H1 (cell line): ENCODE results near the gene ITSN1. TPM values are rescaled to one million over a fixed set of nuclear protein-coding genes. Genes with fewer than 3 reads are reported as not detected.

Experiments used
- CTCF ChIA-PET: fragments of 300-600 bp; sonication (Branson Sonifier 250); formaldehyde crosslinking; loops from one replicate; lab custom pipeline; 2021; ENCODE audit not compliant: partially characterized antibody; lab: Charles Lee
- POLR2A ChIA-PET: fragments of 300-600 bp; sonication (Branson Sonifier 250); formaldehyde crosslinking; loops from one replicate; lab custom pipeline; 2021; ENCODE audit warnings: inconsistent platforms; ENCODE audit not compliant: partially characterized antibody; lab: Charles Lee
- DNase-seq, 2 experiments: peaks; one replicate each; pipeline versions ENCODE4 v3.0.0 to v3.0.0-alpha.2; 2010 to 2022; ENCODE audit warnings: low spot score in 2 of 2, low read depth in 1 of 2, mixed read lengths in 1 of 2
- FAIRE-seq: peaks from 2 replicates; lab custom pipeline; 2011; peaks lifted over from hg19 to GRCh38; lab: Jason Lieb, UNC
- H2AFZ ChIP-seq: 2 replicates; pipeline ENCODE4 v1.8.1; 2012; ENCODE audit warnings: low read length, inconsistent platforms
- H2AK5ac ChIP-seq: 2 replicates; pipeline ENCODE4 v1.6.1; 2013; ENCODE audit warnings: low read depth, low read length
- H2BK120ac ChIP-seq: replicated peaks from 2 replicates; pipeline ENCODE3; 2013; ENCODE audit warnings: low read depth, low read length, inconsistent platforms
- H2BK12ac ChIP-seq: 2 replicates; pipeline ENCODE4 v1.6.1; 2013; ENCODE audit warnings: low read depth, low read length
- H2BK15ac ChIP-seq: 2 replicates; pipeline ENCODE4 v1.6.1; 2013; ENCODE audit warnings: low read length
- H2BK20ac ChIP-seq: 2 replicates; pipeline ENCODE4 v1.6.1; 2013; ENCODE audit warnings: low read length
- H2BK5ac ChIP-seq: 2 replicates; pipeline ENCODE4 v1.6.1; 2013; ENCODE audit warnings: low read depth, low read length
- H3K14ac ChIP-seq: 2 replicates; pipeline ENCODE4 v1.6.1; 2013; ENCODE audit warnings: inconsistent platforms; ENCODE audit not compliant: insufficient read length
- H3K18ac ChIP-seq: 2 replicates; pipeline ENCODE4 v1.6.1; 2013; ENCODE audit warnings: low read length; ENCODE audit errors: extremely low read depth
- H3K23ac ChIP-seq: 2 replicates; pipeline ENCODE4 v1.6.1; 2013; ENCODE audit warnings: inconsistent platforms; ENCODE audit not compliant: insufficient read length
- H3K23me2 ChIP-seq: 2 replicates; pipeline ENCODE4 v1.6.1; 2013; ENCODE audit warnings: low read depth, low read length
- H3K27ac ChIP-seq: 2 replicates; pipeline ENCODE4 v1.6.1; 2011; ENCODE audit warnings: low read depth, low read length, inconsistent platforms
- H3K27me3 ChIP-seq, 4 experiments: replicated peaks in 1 of 4; 1 replicate in 1 of 4; 2 replicates in 3 of 4; pipeline versions ENCODE4 v1.6.1 to v1.8.1; 2011 to 2013; ENCODE audit warnings: low read length in 3 of 4, mild to moderate bottlenecking in 3 of 4, inconsistent platforms in 2 of 4, mixed read lengths in 2 of 4, moderate library complexity in 1 of 4; ENCODE audit not compliant: control insufficient read depth in 3 of 4, insufficient read depth in 3 of 4; ENCODE audit errors: extremely low read depth in 1 of 4
- H3K36me3 ChIP-seq, 4 experiments: 2 replicates each; pipeline versions ENCODE4 v1.6.1 to v1.8.1; 2011 to 2013; ENCODE audit warnings: mild to moderate bottlenecking in 4 of 4, low read length in 3 of 4, moderate library complexity in 2 of 4, control low read depth in 1 of 4, inconsistent platforms in 1 of 4; ENCODE audit not compliant: insufficient read depth in 4 of 4, control insufficient read depth in 2 of 4
- H3K4ac ChIP-seq: replicated peaks from 2 replicates; pipeline ENCODE3; 2013; ENCODE audit warnings: low read length, low read depth, mixed read lengths, inconsistent platforms; ENCODE audit not compliant: insufficient read length
- H3K4me1 ChIP-seq, 4 experiments: replicated peaks in 1 of 4; 1 replicate in 1 of 4; 2 replicates in 3 of 4; pipeline versions ENCODE4 v1.6.1 to v1.8.1; 2011 to 2013; ENCODE audit warnings: low read length in 3 of 4, inconsistent platforms in 2 of 4, mixed read lengths in 1 of 4; ENCODE audit not compliant: insufficient read depth in 4 of 4, control insufficient read depth in 3 of 4
- H3K4me2 ChIP-seq, 2 experiments: 2 replicates each; pipeline versions ENCODE4 v1.6.1 to v1.8.1; 2011 to 2013; ENCODE audit warnings: low read depth in 2 of 2, low read length in 2 of 2, control low read depth in 1 of 2, inconsistent platforms in 1 of 2, mild to moderate bottlenecking in 1 of 2; ENCODE audit not compliant: insufficient read depth in 1 of 2
- H3K4me3 ChIP-seq, 4 experiments: fragments of 200-600, 300-600 bp in 1 of 4; sonication (generic), shearing (Covaris generic), sonication (Bioruptor Twin) in 1 of 4; 2 replicates each; pipeline versions ENCODE4 v1.5.1 to v1.8.1; 2011 to 2016; ENCODE audit warnings: low read length in 4 of 4, low read depth in 3 of 4, control low read depth in 2 of 4, inconsistent platforms in 2 of 4, mild to moderate bottlenecking in 2 of 4, mixed read lengths in 1 of 4, moderate library complexity in 1 of 4; ENCODE audit not compliant: insufficient read depth in 2 of 4; ENCODE audit errors: extremely low read depth in 1 of 4
- H3K56ac ChIP-seq: replicated peaks from 2 replicates; pipeline ENCODE3; 2013; ENCODE audit warnings: low read depth, mild to moderate bottlenecking, mixed read lengths, low read length, inconsistent platforms; ENCODE audit not compliant: insufficient read length
- H3K79me1 ChIP-seq: 2 replicates; pipeline ENCODE4 v1.6.1; 2013; ENCODE audit warnings: low read depth, low read length, control low read depth
- H3K79me2 ChIP-seq, 2 experiments: 2 replicates each; pipeline versions ENCODE4 v1.6.1 to v1.8.1; 2012 to 2013; ENCODE audit warnings: low read length in 2 of 2, mild to moderate bottlenecking in 2 of 2, inconsistent platforms in 1 of 2; ENCODE audit not compliant: insufficient read depth in 2 of 2, control insufficient read depth in 1 of 2
- H3K9ac ChIP-seq, 4 experiments: replicated peaks in 1 of 4; 1 replicate in 1 of 4; 2 replicates in 3 of 4; pipeline versions ENCODE4 v1.6.1 to v1.8.1; 2011 to 2013; ENCODE audit warnings: low read depth in 3 of 4, low read length in 3 of 4, control low read depth in 2 of 4, mild to moderate bottlenecking in 2 of 4, moderate library complexity in 2 of 4, inconsistent platforms in 1 of 4; ENCODE audit errors: extremely low read depth in 1 of 4
- H3K9me3 ChIP-seq, 2 experiments: 2 replicates each; pipeline versions ENCODE4 v1.6.1 to v1.8.1; 2012 to 2013; ENCODE audit warnings: mild to moderate bottlenecking in 2 of 2, moderate library complexity in 2 of 2, control low read depth in 1 of 2, inconsistent platforms in 1 of 2, low read depth in 1 of 2, low read length in 1 of 2, mixed read lengths in 1 of 2; ENCODE audit not compliant: insufficient read depth in 2 of 2
- H4K20me1 ChIP-seq, 2 experiments: replicated peaks in 1 of 2; 2 replicates each; pipeline versions ENCODE3 to v1.8.1; 2011 to 2013; ENCODE audit warnings: inconsistent platforms in 2 of 2, low read length in 2 of 2, mild to moderate bottlenecking in 1 of 2; ENCODE audit not compliant: insufficient read depth in 2 of 2, control insufficient read depth in 1 of 2
- H4K5ac ChIP-seq: 2 replicates; pipeline ENCODE4 v1.6.1; 2013; ENCODE audit warnings: low read length, low read depth, mixed read lengths, inconsistent platforms; ENCODE audit not compliant: insufficient read length
- H4K8ac ChIP-seq: 2 replicates; pipeline ENCODE4 v1.8.0; 2013; ENCODE audit warnings: mild to moderate bottlenecking, moderate library complexity, low read length, inconsistent platforms; ENCODE audit not compliant: insufficient read depth; ENCODE audit errors: extremely low read depth
- H4K91ac ChIP-seq: replicated peaks from 2 replicates; pipeline ENCODE3; 2013; ENCODE audit warnings: low read length, mixed read lengths, inconsistent platforms; ENCODE audit not compliant: insufficient read length
- ASH2L ChIP-seq: fragments of 200-600, 300-600 bp; sonication (generic); IDR thresholded peaks from one replicate; pipeline ENCODE4 v1.7.1; 2017; ENCODE audit warnings: low read length
- BCL11A ChIP-seq, 2 experiments: IDR thresholded peaks; one replicate each; pipeline ENCODE4 v1.6.1; 2011; ENCODE audit warnings: low read depth in 2 of 2, low read length in 2 of 2, mild to moderate bottlenecking in 2 of 2
- CTCF ChIP-seq, 3 experiments: IDR thresholded peaks; 1 replicate in 2 of 3; 2 replicates in 1 of 3; pipeline versions ENCODE4 v1.5.1 to v1.6.1; 2011; ENCODE audit warnings: low read length in 3 of 3, mild to moderate bottlenecking in 3 of 3, inconsistent platforms in 2 of 3, low read depth in 1 of 3, moderate library complexity in 1 of 3; ENCODE audit not compliant: insufficient read depth in 1 of 3; ENCODE audit errors: control extremely low read depth in 1 of 3
- NANOG ChIP-seq: IDR thresholded peaks from 2 replicates; pipeline ENCODE4 v1.6.1; 2011; ENCODE audit warnings: low read length, low read depth, mild to moderate bottlenecking, inconsistent platforms; ENCODE audit not compliant: insufficient read depth, poor library complexity, severe bottlenecking
- POLR2A ChIP-seq, 2 experiments: IDR thresholded peaks; 1 replicate in 1 of 2; 2 replicates in 1 of 2; pipeline ENCODE4 v1.6.1; 2011; ENCODE audit warnings: low read depth in 2 of 2, low read length in 2 of 2, mild to moderate bottlenecking in 2 of 2; ENCODE audit errors: control extremely low read depth in 1 of 2
- SAP30 ChIP-seq: fragments of 300-600 bp; sonication (generic); IDR thresholded peaks from 2 replicates; pipeline ENCODE4 v1.7.1; 2012; ENCODE audit warnings: low read length, moderate library complexity, mild to moderate bottlenecking, inconsistent platforms; ENCODE audit not compliant: insufficient read depth, insufficient replicate concordance
- SP1 ChIP-seq: IDR thresholded peaks from 2 replicates; pipeline ENCODE4 v1.6.1; 2011; ENCODE audit warnings: low read depth, low read length
- SP4 ChIP-seq: IDR thresholded peaks from 2 replicates; pipeline ENCODE4 v1.6.1; 2012; ENCODE audit warnings: low read length, inconsistent platforms
- SRF ChIP-seq: IDR thresholded peaks from 2 replicates; pipeline ENCODE4 v1.6.1; 2011; ENCODE audit warnings: mild to moderate bottlenecking, low read depth, low read length, moderate library complexity
- SUZ12 ChIP-seq: fragments of 200-600 bp; sonication (generic); IDR thresholded peaks from 2 replicates; pipeline ENCODE4 v1.6.1; 2012; ENCODE audit warnings: mild to moderate bottlenecking, inconsistent platforms, low read length, moderate library complexity, mixed read lengths
- TAF7 ChIP-seq: optimal IDR thresholded peaks from 2 replicates; pipeline ENCODE3; 2011; ENCODE audit warnings: low read depth, mild to moderate bottlenecking, inconsistent platforms, low read length, moderate library complexity, borderline replicate concordance
- TCF12 ChIP-seq: IDR thresholded peaks from 2 replicates; pipeline ENCODE4 v1.6.1; 2011; ENCODE audit warnings: low read depth, mild to moderate bottlenecking, low read length
- YY1 ChIP-seq: IDR thresholded peaks from 2 replicates; pipeline ENCODE4 v1.6.1; 2011; ENCODE audit warnings: low read depth, mild to moderate bottlenecking, low read length
- WGBS, 2 experiments: shearing (Covaris generic) in 1 of 2; methylation state at CpG; one replicate each; pipeline versions ENCODE4 v1.1.6 to v1.1.7; 2013 to 2015; ENCODE audit warnings: low lambda C conversion rate in 2 of 2, mixed read lengths in 2 of 2, inconsistent platforms in 1 of 2, low coverage in 1 of 2, missing lambda C conversion rate in 1 of 2; ENCODE audit not compliant: insufficient replicate concordance in 2 of 2, insufficient coverage in 1 of 2, insufficient read length in 1 of 2; ENCODE audit errors: extremely low coverage in 1 of 2, missing lambda C conversion rate in 1 of 2; 5-methylcytosine and 5-hydroxymethylcytosine counted together
- polyA plus RNA-seq, 7 experiments: library from polyadenylated mRNA; depleted of rRNA in 3 of 7; stranded (reverse) in 5 of 7; unstranded in 2 of 7; fragments of >200 nt in 5 of 7; fragments of 200-250 nt in 2 of 7; gene quantifications; 1 replicate in 5 of 7; 2 replicates in 1 of 7; 4 replicates in 1 of 7; pipeline versions ENCODE4 v1.2.1 to v1.2.3, GENCODE V29; 2011 to 2013; ENCODE audit warnings: missing spikeins in 2 of 7, mixed read lengths in 2 of 7
- total RNA-seq: library from RNA; stranded (reverse); fragmentation: NEBNext Ultra II Directional; extraction: Animal tissue kit (Norgen Biotek cat#: 25700); gene quantifications from 2 replicates; pipeline ENCODE4 v1.2.1, GENCODE V29; 2021

ITSN1 gene
- total and polyA plus RNA-seq, 2 of the 8 experiments (the other 6 are each of a cell fraction or from before 2014, with no cell fraction given), result 60.8 to 78.1 TPM

- Histone ChIP-seq H2AK5ac (no peak overlapping the region), H3K4ac (no peak overlapping the region), H4K8ac (no peak overlapping the region), H3K56ac (no peak overlapping the region), H2AFZ (no peak overlapping the region), H3K4me2 (no peak overlapping the region), H3K14ac (no peak overlapping the region), H3K36me3 (no peaks in the 10 kb centered on the region), H3K4me3 (no peak overlapping the region), H3K27me3 (no peaks in the 10 kb centered on the region), H4K91ac (no peak overlapping the region), H3K18ac (no peak overlapping the region), H2BK15ac (no peak overlapping the region), H2BK20ac (no peak overlapping the region), H3K79me1 (no peaks in the 10 kb centered on the region), H3K9me3 (no peaks in the 10 kb centered on the region), H3K9ac (no peak overlapping the region), H2BK12ac (no peak overlapping the region), H3K27ac (no peak overlapping the region), H2BK5ac (no peak overlapping the region), H2BK120ac (no peak overlapping the region), H3K79me2 (no peaks in the 10 kb centered on the region), H4K20me1 (no peaks in the 10 kb centered on the region), H3K4me1 (peaks cover 0 to 6% (median 4%) of the 10 kb centered on the region in 4 experiments; a peak in 2 of 7 replicates), H4K5ac (no peak overlapping the region), H3K23me2 (no peaks in the 10 kb centered on the region; the same call in 1 of the 2 replicates), H3K23ac (no peak overlapping the region)
- ChIA-PET CTCF (interaction anchor here (1.0 to 2.1 kb wide), 2 partner anchors 14 to 21 kb away, joined by 3 to 9 read pairs; no protein-coding TSS in a partner anchor), POLR2A (no interaction called here)
- DNase-seq, result no peak
- WGBS, 2 experiments, result 90% methylated on average over 13 of the region's 13 CpGs; no CpG with 5 or more reads in 1 of the 2 experiments
- FAIRE-seq, result no peak
- TF ChIP-seq SAP30 (no peak), ASH2L (no peak), SRF (no peak), CTCF (IDR thresholded peaks at IDR 0.05; ENCODE audit: control extremely low read depth in 1 of 3, insufficient read depth in 1 of 3, low read depth in 1 of 3, low read length in 3 of 3) (no peak), YY1 (no peak), NANOG (no peak), POLR2A (IDR thresholded peaks at IDR 0.05; ENCODE audit: control extremely low read depth in 1 of 2, low read depth in 2 of 2, low read length in 2 of 2) (no peak), TCF12 (no peak), TAF7 (no peak), SP1 (no peak), SUZ12 (no peak), SP4 (no peak), BCL11A (IDR thresholded peaks at IDR 0.05; ENCODE audit: low read depth in 2 of 2, low read length in 2 of 2) (no peak)
These were observed 238.3 kb downstream of the ITSN1 start for GRCh38 chr21:33880626-33881025.
